ENCODE results near the gene UCHL3. TPM values are rescaled to one million over a fixed set of nuclear protein-coding genes. Genes with fewer than 3 reads are reported as not detected.
A peak's percentile ranks its signal among the peaks of the same experiment; 100 is the strongest.

Gene UCHL3
- polyA plus RNA-seq, 3 donors = 22.4 to 66.8 (median 51.8) TPM

- Mint-ChIP-seq H3K4me1 (peaks cover 41% of the 10 kb centered on the region), H3K36me3 (peaks cover 20 to 22% of the 10 kb centered on the region in 2 donors), H3K27ac (peak overlapping the region in 1 of 7 donors; percentile 4), H3K4me3 (no peak overlapping the region), H3K9me3 (peaks cover 0 to 5% (median 0%) of the 10 kb centered on the region in 7 donors), H3K27me3 (ENCODE audit: low read depth in 3 of 3) (no peaks in the 10 kb centered on the region)
- TF ChIP-seq, protein P1, sequence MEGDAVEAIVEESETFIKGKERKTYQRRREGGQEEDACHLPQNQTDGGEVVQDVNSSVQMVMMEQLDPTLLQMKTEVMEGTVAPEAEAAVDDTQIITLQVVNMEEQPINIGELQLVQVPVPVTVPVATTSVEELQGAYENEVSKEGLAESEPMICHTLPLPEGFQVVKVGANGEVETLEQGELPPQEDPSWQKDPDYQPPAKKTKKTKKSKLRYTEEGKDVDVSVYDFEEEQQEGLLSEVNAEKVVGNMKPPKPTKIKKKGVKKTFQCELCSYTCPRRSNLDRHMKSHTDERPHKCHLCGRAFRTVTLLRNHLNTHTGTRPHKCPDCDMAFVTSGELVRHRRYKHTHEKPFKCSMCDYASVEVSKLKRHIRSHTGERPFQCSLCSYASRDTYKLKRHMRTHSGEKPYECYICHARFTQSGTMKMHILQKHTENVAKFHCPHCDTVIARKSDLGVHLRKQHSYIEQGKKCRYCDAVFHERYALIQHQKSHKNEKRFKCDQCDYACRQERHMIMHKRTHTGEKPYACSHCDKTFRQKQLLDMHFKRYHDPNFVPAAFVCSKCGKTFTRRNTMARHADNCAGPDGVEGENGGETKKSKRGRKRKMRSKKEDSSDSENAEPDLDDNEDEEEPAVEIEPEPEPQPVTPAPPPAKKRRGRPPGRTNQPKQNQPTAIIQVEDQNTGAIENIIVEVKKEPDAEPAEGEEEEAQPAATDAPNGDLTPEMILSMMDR (IDR thresholded peaks at IDR 0.05) = no peak
- Histone ChIP-seq H3K4me1 (ENCODE audit: control insufficient read depth in 1 of 2, insufficient read depth in 2 of 2, low read length in 2 of 2) (peaks cover 17 to 30% of the 10 kb centered on the region in 2 donors), H3K4me3 (replicated peaks in 1 of 3; ENCODE audit: low read depth in 2 of 3, low read length in 3 of 3) (no peak overlapping the region), H3K9ac (ENCODE audit: insufficient read depth, low read length, poor library complexity, severe bottlenecking) (no peak overlapping the region), H4K20me1 (ENCODE audit: insufficient read depth, low read length) (peaks cover 6% of the 10 kb centered on the region), H3K27me3 (ENCODE audit: control insufficient read depth in 2 of 2, insufficient read depth in 2 of 2, low read length in 2 of 2) (no peaks in the 10 kb centered on the region), H3K27ac (ENCODE audit: low read depth in 1 of 2, low read length in 2 of 2) (no peak overlapping the region), H3K79me2 (ENCODE audit: insufficient read depth, low read length) (peaks cover 49% of the 10 kb centered on the region), H3K36me3 (replicated peaks in 1 of 2; ENCODE audit: control insufficient read depth in 1 of 2, insufficient read depth in 2 of 2, low read length in 2 of 2) (peaks cover 8 to 9% of the 10 kb centered on the region in 2 donors), H3K9me3 (replicated peaks in 1 of 2; ENCODE audit: control insufficient read depth in 1 of 2, insufficient read depth in 1 of 2, low read length in 2 of 2) (no peaks in the 10 kb centered on the region), H3K4me2 (replicated peaks; ENCODE audit: extremely low read depth, low read length, poor library complexity, severe bottlenecking) (no peak overlapping the region), H2AFZ (ENCODE audit: insufficient read depth, low read depth, low read length, poor library complexity, severe bottlenecking) (no peak overlapping the region)
- intact Hi-C loops (cut with micrococcal nuclease) = no loop called here
- no peak for DNase-seq
- WGBS (ENCODE audit: insufficient coverage) = 90% methylated on average over 1 of the region's 1 CpG
These were observed 4.9 kb downstream of the UCHL3 start for GRCh38 chr13:75554464-75554863.

DNA sequence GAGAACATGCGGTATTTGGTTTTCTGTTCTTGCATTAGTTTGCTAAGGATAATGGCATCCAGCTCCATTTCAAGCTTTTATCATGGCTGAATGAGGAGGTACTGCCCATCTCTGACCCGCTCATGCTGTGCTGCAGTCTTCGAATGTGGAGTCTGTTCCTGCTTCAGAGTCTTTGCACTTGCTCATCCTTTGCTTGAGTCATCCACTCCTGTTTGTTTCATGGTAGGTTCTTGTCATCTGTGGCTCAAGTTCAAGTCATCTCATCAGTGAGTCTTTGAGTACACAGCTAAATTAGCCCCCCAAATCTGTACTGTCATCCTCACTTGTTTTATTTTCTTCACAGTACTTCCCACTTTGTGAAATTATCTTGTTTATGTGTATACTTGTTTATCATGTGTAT, 5.4 kb downstream of the UCHL3 start:
- Mint-ChIP-seq H3K9me3 (peaks cover 0 to 5% (median 0%) of the 10 kb centered on the region in 7 donors), H3K4me3 (no peak overlapping the region), H3K4me1 (peaks cover 42% of the 10 kb centered on the region), H3K36me3 (peaks cover 20 to 22% of the 10 kb centered on the region in 2 donors), H3K27me3 (ENCODE audit: low read depth in 3 of 3) (no peaks in the 10 kb centered on the region), H3K27ac (peak overlapping the region in 1 of 7 donors; percentile 4)
- Histone ChIP-seq H3K4me1 (ENCODE audit: control insufficient read depth in 1 of 2, insufficient read depth in 2 of 2, low read length in 2 of 2) (peaks cover 17 to 29% of the 10 kb centered on the region in 2 donors), H3K4me2 (replicated peaks; ENCODE audit: extremely low read depth, low read length, poor library complexity, severe bottlenecking) (no peak overlapping the region), H3K27me3 (ENCODE audit: control insufficient read depth in 2 of 2, insufficient read depth in 2 of 2, low read length in 2 of 2) (no peaks in the 10 kb centered on the region), H3K36me3 (replicated peaks in 1 of 2; ENCODE audit: control insufficient read depth in 1 of 2, insufficient read depth in 2 of 2, low read length in 2 of 2) (peaks cover 8 to 9% of the 10 kb centered on the region in 2 donors), H3K79me2 (ENCODE audit: insufficient read depth, low read length) (peaks cover 46% of the 10 kb centered on the region), H4K20me1 (ENCODE audit: insufficient read depth, low read length) (peaks cover 6% of the 10 kb centered on the region), H3K4me3 (replicated peaks in 1 of 3; ENCODE audit: low read depth in 2 of 3, low read length in 3 of 3) (no peak overlapping the region), H3K9me3 (replicated peaks in 1 of 2; ENCODE audit: control insufficient read depth in 1 of 2, insufficient read depth in 1 of 2, low read length in 2 of 2) (no peaks in the 10 kb centered on the region), H3K9ac (ENCODE audit: insufficient read depth, low read length, poor library complexity, severe bottlenecking) (no peak overlapping the region), H2AFZ (ENCODE audit: insufficient read depth, low read depth, low read length, poor library complexity, severe bottlenecking) (no peak overlapping the region), H3K27ac (ENCODE audit: low read depth in 1 of 2, low read length in 2 of 2) (no peak overlapping the region)
- intact Hi-C loops (cut with micrococcal nuclease) = no loop called here
- WGBS (ENCODE audit: insufficient coverage) = 90% methylated on average over 2 of the region's 3 CpGs
- TF ChIP-seq, protein P1 (IDR thresholded peaks at IDR 0.05) = no peak
- no peak for DNase-seq

All from CD14-positive monocyte (primary cell).